ENCODE results near the gene SAP30L. TPM values are rescaled to one million over a fixed set of nuclear protein-coding genes. Genes with fewer than 3 reads are reported as not detected.

The SAP30L gene
- total RNA-seq, 1 experiment from 2014 or later = 53.0 TPM

- Histone ChIP-seq H3K4me1 (replicated peaks; ENCODE audit: insufficient read depth) (no peaks in the 10 kb centered on the region), H3K27me3 (ENCODE audit: insufficient read depth, low read depth) (no peaks in the 10 kb centered on the region), H4K20me1 (ENCODE audit: insufficient read depth) (no peaks in the 10 kb centered on the region), H3K9me3 (ENCODE audit: insufficient read depth, low read depth) (no peaks in the 10 kb centered on the region), H3K27ac (no peak overlapping the region), H3K4me3 (no peak overlapping the region), H2AFZ (no peak overlapping the region), H3K9me2 (ENCODE audit: insufficient read depth) (no peaks in the 10 kb centered on the region), H3K4me2 (no peak overlapping the region), H3F3A (ENCODE audit: insufficient read depth, low read depth) (no peaks in the 10 kb centered on the region), H3K36me3 (ENCODE audit: low read depth) (no peaks in the 10 kb centered on the region), H3K79me2 (ENCODE audit: low read depth) (no peaks in the 10 kb centered on the region)
- no TSS peak for BruUV-seq (replicated peaks)
- ChIA-PET CTCF (no interaction called here), POLR2A (ENCODE audit: unreplicated experiment) (no interaction called here)
- intact Hi-C loops (cut with micrococcal nuclease; ENCODE audit: unreplicated experiment) = no loop called here
- DNase-seq = no peak
- no peak for TF ChIP-seq CTCF (conservative IDR thresholded peaks at IDR 0.05)
- TF ChIP-seq EZH2 (IDR thresholded peaks at IDR 0.05; ENCODE audit: low read depth) = no peak
These were observed 14.7 kb upstream of the SAP30L start for GRCh38 chr5:154430961-154431630.

GRCh38 chr5:154435226-154435625 lies 10.6 kb upstream of the SAP30L start:
- H3K36me3 ChIP-seq (ENCODE audit: low read depth) = peaks cover 11% of the 10 kb centered on the region
- H3K79me2 ChIP-seq (ENCODE audit: low read depth) = no peaks in the 10 kb centered on the region
- no peak overlapping the region for H3K4me3 ChIP-seq
- H3K4me2 ChIP-seq = no peak overlapping the region
- no peaks in the 10 kb centered on the region for H3K9me2 ChIP-seq (ENCODE audit: insufficient read depth)
- POLR2A ChIA-PET (ENCODE audit: unreplicated experiment) = no interaction called here
- no peak overlapping the region for H3K27ac ChIP-seq
- H3K9me3 ChIP-seq (ENCODE audit: insufficient read depth, low read depth) = no peaks in the 10 kb centered on the region
- CTCF ChIA-PET = no interaction called here
- H2AFZ ChIP-seq = no peak overlapping the region
- no peaks in the 10 kb centered on the region for H4K20me1 ChIP-seq (ENCODE audit: insufficient read depth)
- H3K27me3 ChIP-seq (ENCODE audit: insufficient read depth, low read depth) = no peaks in the 10 kb centered on the region
- intact Hi-C loops (cut with micrococcal nuclease; ENCODE audit: unreplicated experiment) = no loop called here
- DNase-seq = no peak
- no peaks in the 10 kb centered on the region for H3K4me1 ChIP-seq (replicated peaks; ENCODE audit: insufficient read depth)
- no peaks in the 10 kb centered on the region for H3F3A ChIP-seq (ENCODE audit: insufficient read depth, low read depth)
- no TSS peak for BruUV-seq (replicated peaks)
- TF ChIP-seq EZH2 (IDR thresholded peaks at IDR 0.05; ENCODE audit: low read depth) (no peak), CTCF (conservative IDR thresholded peaks at IDR 0.05) (no peak)

GRCh38 chr5:154437281-154437965 lies 8.4 kb upstream of the SAP30L start:
- BruUV-seq (replicated peaks) = no TSS peak
- no peaks in the 10 kb centered on the region for H3K4me1 ChIP-seq (replicated peaks; ENCODE audit: insufficient read depth)
- H3K27ac ChIP-seq = no peak overlapping the region
- DNase-seq = no peak
- H3F3A ChIP-seq (ENCODE audit: insufficient read depth, low read depth) = no peaks in the 10 kb centered on the region
- ChIA-PET CTCF (no interaction called here), POLR2A (ENCODE audit: unreplicated experiment) (interaction anchor here (0.5 kb wide), 1 partner anchor 362 kb away, joined by 3 read pairs; no protein-coding TSS in a partner anchor)
- TF ChIP-seq CTCF (conservative IDR thresholded peaks at IDR 0.05) = no peak
- TF ChIP-seq EZH2 (IDR thresholded peaks at IDR 0.05; ENCODE audit: low read depth) = no peak
- no peak overlapping the region for H2AFZ ChIP-seq
- no peaks in the 10 kb centered on the region for H4K20me1 ChIP-seq (ENCODE audit: insufficient read depth)
- H3K9me3 ChIP-seq (ENCODE audit: insufficient read depth, low read depth) = no peaks in the 10 kb centered on the region
- H3K27me3 ChIP-seq (ENCODE audit: insufficient read depth, low read depth) = no peaks in the 10 kb centered on the region
- H3K9me2 ChIP-seq (ENCODE audit: insufficient read depth) = no peaks in the 10 kb centered on the region
- H3K79me2 ChIP-seq (ENCODE audit: low read depth) = no peaks in the 10 kb centered on the region
- peaks cover 17% of the 10 kb centered on the region for H3K36me3 ChIP-seq (ENCODE audit: low read depth)
- no peak overlapping the region for H3K4me3 ChIP-seq
- intact Hi-C loops (cut with micrococcal nuclease; ENCODE audit: unreplicated experiment) = no loop called here
- no peak overlapping the region for H3K4me2 ChIP-seq

All from PC-9 (cell line).